Eye (tissue), 1 donor: ENCODE measurements around the gene C17orf50.

Experiments
- DNase-seq: peaks from one replicate; pipeline ENCODE4 v3.0.0-alpha.2; 2015

The C17orf50 gene

GRCh38 chr17:35757243-35757642 lies 3.4 kb upstream of the C17orf50 start:
- DNase-seq, result no peak

DNA sequence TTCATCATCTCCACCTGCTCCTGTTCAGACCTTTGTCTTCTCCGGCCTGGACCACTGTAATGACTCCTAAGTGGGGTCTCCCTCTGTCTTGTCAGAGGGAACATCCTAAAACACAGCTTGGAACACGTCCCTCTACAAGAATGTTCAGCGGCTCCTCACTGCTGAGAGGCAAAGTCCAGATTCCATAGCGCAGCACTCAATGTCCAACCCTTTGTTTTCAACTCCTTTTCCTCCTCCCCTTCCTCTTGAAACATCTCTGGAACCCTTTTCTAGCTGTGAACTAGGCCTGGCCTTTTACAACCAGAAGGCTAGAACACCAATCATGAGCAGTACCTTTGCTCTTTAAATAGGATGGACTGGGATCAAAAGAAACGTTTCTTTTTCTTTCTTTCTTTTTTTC lies 914 bp downstream of the C17orf50 start:
- no peak for DNase-seq

DNA sequence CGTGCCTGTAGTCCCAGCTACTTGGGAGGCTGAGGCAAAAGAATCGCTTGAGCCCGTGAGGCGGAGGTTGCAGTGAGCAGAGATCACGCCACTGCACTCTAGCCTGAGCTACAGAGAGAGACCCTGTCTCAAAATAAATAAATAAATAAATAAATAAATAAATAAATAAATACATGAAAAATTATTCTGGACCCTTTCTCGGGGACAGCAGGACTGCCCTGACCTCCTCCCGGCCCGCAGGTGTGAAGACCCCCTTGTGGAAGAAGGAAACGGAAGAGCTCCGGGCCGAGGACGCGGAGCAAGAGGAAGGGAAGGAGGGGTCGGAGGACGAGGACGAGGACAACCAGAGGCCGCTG lies 3.1 kb downstream of the C17orf50 start:
- DNase-seq, result no peak

DNA sequence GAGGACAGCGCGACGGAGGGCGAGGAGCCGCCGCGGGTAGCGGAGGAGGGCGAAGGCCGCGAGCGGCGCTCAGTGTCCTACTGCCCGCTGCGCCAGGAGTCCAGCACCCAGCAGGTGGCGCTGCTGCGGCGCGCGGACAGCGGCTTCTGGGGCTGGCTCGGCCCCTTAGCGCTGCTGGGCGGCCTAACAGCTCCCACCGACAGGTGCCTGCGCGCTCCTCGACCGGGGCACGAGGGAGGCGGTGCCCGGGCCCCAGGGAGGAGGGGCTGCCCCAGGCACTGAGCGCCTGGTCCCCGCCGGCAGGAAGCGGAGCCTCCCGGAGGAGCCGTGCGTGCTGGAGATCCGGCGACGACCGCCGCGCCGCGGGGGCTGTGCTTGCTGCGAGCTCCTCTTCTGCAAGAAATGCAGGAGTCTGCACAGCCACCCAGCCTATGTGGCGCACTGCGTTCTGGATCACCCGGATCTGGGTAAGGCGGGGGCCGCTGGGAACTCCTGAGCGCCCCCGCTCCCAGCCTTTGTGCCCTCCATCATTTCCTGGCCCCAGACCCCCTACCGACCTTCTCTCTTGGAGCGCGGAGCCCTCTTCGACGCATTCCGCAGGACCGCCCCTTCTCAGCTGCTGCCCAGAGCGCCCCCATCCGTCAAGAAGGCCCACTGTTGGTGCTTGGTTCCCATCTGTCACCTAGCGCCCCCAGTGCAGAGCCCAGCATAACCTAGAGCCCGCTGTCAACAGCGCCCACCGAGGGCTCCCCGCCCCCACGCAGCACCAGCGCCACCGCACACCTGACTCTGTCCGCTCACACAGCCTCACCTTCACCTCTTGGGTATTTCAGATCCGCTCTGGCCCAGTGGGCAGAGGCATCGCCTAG lies 3.7 kb downstream of the C17orf50 start:
- peak; percentile 96 for DNase-seq

- peak; percentile 41 for DNase-seq
Measured at GRCh38 chr17:35765086-35765710, 4.5 kb downstream of the C17orf50 start.

DNA sequence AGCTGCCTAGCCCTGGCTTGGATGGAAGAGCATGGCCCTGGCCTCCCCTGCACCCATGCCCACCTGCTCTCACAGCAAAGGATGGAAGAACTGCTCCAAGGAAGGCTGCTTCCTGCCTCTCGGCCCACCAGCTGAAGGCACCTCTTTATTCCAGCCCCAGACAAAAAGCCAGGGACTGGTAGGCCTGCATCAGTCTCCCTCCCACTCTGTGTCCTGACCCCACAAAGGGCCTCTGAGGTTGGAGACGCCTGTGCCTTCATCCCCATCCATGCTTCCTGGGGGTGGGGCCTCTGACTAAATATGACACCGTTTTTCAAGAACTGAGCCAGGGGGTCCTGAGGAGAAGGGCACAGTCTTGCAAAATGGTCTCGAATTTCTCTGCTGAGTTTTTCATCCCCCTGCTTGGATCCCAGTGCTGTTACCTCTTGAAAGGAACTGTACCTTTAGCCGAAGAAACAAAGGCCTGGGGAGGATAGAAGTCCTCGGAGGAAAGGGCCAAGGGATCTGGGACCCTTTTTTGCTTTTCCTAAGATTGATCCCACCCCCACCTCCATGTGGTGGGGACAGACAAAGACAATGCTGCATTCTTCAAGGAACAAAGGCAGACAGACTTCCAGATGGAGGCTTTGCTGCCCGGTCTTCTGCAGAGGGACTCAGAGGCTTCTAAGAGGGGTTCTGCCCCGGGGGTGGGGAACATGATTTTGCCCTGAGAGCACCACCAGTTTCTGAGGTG lies 5.2 kb downstream of the C17orf50 start:
- DNase-seq, result peak; percentile 54

- no peak for DNase-seq
Measured at GRCh38 chr17:35766489-35766877, 5.8 kb downstream of the C17orf50 start.

GRCh38 chr17:35766903-35767510 lies 6.3 kb downstream of the C17orf50 start:
- peak; percentile 55 for DNase-seq

DNA sequence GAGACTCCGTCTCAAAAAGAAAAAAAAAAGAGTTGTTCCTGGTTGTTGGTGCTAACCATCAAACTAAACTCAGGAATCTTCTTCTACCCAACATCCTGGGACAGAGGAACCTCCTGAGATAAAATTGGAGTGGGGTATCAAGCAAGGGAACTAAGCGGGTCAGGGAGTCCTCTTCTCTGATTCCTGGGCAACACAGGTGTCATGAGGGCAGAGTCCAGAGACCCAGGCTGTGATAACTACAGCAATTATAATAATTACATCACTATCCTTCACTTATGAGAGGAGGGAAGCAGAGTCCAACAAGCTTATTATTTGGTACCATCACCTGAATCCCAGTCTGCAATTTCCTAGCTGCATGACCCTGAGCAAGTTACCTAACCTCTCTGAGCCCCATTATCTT lies 8.1 kb downstream of the C17orf50 start:
- no peak for DNase-seq

GRCh38 chr17:35769895-35770486 lies 9.3 kb downstream of the C17orf50 start:
- no peak for DNase-seq

DNA sequence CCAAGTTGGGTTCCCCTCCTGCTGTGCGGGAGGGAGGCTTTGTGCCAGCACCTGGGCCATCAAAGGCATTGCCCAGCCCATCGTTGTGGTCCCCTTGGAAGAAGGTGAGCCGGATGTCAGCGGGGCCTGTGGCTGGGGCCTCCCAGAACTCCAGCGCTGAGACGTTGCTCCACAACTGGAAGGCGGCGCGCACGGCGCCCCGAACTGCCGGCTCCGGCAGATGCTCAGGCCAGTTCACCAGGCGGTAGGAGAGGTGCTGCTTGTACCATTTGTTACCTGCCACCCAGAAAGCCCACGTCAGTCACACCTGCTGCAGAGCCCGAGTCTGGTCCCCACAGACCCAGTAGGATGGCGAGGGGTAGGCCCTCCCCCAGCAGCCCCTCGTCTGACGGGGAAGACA lies 12.4 kb downstream of the C17orf50 start:
- no peak for DNase-seq

DNA sequence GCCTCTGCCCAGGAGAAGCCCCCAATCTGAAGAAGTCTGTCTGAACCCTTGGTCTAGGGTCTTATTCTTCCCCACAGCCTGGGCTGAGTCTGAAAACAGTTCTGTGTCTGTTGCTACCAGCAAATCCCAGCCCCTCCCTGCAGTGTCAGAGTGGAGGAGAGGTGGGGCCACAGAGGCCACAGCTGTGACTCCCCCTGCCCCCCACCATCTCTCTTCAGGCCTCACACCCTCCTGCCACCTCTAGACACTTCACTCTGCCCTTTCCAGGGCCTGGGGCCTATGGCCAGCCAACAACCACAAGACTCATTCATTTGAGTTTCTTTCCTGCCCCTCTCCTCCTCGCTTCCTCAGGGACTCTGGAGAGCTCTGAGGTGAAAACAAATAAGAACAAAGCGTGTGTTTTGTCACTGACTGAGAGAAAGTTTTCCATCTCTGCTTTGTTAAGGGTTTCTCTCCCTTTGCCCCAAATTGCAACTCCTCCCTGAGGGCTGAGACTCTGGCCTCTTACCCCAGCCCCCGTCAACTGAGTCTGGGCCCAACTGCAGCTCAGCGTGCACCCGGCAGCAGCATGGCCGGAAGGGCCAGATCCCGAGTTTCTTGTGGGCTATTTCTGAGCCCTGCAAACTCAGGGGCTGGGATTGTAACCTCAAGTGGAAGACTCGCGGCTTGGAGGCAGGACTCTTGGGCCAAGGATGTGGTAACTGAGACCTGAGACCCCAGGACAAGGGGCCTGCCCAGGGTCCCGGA lies 13.2 kb downstream of the C17orf50 start:
- DNase-seq, result no peak

DNA sequence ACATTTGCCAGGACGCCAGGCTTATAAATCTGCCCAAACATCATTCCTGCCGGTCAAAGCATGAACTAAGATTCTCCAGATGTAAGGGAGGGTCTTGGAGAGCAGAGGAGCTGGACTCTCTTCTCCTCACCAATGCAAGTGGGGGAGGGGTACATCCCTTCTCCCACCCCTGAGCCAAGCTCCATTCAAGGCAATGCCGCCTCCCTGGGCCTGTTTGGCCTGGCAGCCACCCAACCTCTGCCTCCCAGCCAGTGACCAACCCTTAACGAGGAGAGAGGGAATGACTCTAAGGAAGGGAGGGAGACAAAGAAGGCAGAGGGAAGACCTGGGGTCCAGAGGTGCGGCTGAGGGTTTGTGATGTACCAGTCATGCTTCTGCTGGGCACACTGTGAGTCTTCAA lies 13.8 kb downstream of the C17orf50 start:
- peak; percentile 32 for DNase-seq

- DNase-seq, result no peak
Measured at GRCh38 chr17:35775039-35775438, 14.4 kb downstream of the C17orf50 start.

DNA sequence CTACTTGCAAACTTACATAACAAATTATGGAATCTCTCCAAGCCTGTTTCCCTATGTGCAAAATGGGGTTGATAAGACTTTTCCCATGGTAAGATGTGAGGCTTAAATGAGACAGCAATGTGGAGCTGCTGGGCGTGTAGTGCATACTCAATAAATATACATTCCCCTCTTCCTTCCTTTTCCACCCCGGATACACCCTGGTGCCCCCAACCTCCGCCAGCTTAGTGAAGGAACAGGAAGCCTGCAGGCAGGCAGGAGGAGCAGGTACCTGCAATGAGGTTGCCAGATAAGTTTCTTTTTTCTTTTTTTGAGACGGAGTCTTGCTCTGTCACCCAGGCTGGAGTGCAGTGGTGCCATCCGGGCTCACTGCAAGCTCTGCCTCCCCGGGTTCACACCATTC lies 14.9 kb downstream of the C17orf50 start:
- DNase-seq, result no peak

DNA sequence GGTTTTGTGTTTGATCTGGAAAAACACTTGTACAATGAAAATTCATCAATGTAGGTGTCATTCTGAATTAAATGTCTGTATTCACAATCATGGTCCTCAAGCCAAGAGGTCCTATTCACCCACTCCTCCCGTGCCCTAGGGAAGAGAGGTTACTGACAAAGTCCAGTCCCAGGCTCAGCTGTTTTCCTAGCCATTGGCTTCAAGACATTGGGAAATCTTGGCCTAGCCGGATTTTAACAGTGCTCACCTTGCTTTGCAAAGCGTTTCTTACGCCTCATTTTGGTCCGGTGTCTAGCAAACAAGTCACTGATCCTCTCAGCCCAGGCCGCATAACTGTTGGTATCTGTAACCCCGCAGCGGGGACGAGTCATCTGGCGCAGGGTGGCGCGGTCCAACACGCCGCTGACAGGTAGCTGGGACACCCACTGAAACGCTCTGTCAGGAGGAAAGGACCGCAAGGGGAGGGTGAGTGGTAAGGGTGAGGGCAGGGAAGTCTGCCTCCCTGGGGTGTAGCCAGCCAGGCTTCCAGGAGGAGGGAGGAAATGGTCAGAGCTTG lies 18.0 kb downstream of the C17orf50 start:
- no peak for DNase-seq

DNA sequence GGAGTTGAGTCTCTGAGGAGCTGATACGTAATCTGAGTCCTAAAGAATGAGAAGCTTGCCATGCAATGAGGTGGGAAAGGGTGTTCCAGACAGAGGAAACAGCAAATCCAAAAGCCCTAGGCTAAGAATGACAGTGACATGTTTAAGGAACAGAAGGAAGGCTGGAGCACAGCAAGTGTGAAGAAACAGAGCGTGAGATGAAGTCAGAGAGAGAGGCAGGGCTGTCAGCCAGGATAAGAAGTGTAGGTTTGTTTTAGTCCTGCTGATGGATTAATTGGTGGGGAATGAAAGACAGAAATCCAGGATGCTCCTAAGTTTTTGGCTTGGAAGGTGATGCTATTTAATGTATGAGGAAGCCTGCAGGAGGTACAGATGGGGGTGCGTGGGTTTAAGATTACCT lies 20.3 kb downstream of the C17orf50 start:
- DNase-seq, result no peak

- no peak for DNase-seq
Measured at GRCh38 chr17:35784895-35785294, 24.2 kb downstream of the C17orf50 start.

DNA sequence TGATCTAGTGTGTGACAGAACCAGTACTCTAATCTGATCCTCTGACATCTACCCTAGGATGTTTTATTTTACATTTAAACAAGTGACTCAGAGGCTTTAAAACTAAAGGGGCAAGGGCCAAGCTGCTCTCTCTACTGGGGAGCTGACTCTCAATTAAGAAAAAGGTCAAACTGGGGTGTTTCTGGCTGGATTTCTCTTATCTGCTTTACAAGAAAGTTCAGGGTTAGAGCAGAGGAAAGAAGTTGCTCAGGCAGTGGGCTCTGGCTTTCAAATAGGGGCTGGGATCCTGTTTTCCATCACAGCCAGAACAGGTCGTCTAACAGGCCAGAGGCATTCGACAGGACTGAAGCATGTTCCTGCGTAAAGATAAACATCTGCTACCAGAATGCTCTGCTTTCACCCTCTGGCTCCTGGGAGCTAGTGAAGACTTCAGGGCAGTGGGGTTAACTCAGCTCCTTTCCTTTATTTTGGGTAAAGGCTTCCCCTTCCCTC lies 26.3 kb downstream of the C17orf50 start:
- DNase-seq, result no peak

DNA sequence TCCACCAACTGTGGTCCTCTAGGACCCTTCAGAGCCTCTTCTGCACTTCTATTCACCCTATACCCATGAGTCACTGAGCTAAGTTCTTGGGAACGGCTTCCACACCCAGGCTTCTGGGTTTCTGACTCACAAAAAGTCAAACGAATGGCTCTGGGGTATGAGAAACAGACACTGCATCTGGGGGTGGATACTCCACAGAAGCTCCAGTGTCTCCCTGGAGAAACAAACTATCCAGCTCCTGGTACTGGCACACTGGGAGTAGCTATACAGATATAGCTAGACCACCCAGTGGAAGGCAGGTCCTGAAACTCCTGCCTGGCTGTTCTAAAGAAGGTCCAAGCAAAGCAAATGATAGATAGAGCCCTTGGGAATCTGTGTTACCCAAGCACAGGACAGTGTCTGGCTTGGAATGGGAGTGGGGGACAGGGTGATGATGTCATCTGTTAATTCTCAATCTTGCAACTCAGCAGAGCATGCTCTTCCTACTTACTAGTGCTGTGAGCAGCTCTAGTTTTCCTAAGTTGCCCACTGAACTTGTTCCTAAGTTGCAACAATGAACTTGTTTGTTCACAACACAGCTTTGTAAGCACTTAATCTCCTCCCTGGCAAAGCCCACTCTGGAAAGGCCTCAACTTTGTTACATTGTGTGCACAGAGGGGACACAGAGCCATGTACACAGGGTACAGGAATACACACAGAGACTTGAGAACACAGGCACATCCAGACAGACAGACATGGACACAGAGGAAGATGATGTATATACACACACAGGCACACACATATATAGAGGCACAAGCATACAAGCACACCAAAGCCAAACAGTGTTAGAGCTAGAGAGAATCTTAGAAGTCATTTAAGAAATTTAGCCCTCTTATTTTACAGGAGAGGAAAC lies 28.0 kb downstream of the C17orf50 start:
- DNase-seq, result no peak

DNA sequence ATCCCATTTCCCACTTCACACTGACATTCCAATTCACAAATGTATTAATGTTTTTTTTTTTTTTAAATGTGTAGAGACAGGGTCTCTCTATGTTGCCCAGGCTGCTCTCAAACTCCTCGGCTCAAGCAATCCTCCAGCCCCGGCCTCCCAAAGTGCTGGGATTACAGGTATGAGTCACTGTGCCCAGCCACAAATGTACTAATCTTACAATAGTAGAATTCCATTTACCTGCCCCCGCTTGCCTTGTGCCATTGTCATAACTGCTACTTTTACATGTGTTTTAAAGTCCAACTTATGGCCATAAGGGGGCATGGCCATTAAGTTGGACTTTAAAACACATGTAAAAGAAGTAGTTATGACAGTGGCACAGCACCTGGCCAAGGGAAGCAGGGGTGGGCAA lies 30.2 kb downstream of the C17orf50 start:
- no peak for DNase-seq
